ENCODE data around the gene DCHS2. TPM values are rescaled to one million over a fixed set of nuclear protein-coding genes. Genes with fewer than 3 reads are reported as not detected.
A peak's percentile ranks its signal among the peaks of the same experiment; 100 is the strongest.

DCHS2 gene
- total RNA-seq, 1 donor: under 0.01 TPM

DNA sequence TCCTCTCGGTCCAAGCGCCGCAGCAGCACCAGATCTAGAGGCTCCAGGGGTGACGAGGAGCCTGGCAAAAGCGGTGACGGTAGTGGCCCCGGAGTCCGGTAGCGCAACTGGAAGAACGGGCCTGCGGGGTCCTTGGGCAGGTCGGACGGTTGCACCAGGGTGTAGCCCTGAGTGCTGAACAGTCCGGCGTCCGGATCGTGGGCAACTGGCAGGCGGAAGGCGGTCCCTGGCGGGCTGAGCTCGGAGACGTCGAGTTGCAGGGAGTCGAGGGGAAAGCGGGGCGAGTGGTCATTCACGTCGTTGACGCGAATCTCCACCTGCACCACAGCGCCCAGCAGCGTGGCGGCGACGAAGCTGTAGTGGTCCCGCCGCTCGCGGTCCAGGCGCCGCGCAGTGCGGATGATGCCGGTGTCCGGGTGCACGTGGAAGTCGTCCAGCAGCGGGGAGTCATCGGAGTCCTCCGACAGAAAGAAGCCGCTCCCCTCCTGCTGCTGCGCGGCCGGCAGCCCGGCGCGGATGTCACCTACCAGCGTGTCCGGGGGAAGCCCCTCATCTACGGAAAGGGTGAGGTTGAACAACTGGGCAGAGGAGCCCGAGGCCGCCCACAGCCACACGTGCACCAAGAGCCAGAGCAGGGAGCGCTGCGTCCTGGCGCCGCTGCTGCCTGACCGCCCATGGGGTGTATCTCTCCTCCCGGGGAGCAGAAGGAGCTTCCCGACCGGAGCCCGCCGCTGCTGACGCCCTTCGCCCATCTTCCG, 837 bp downstream of the DCHS2 start:
- peak; percentile 85 for DNase-seq (ENCODE audit: insufficient read length, low spot score, missing footprints)

DNA sequence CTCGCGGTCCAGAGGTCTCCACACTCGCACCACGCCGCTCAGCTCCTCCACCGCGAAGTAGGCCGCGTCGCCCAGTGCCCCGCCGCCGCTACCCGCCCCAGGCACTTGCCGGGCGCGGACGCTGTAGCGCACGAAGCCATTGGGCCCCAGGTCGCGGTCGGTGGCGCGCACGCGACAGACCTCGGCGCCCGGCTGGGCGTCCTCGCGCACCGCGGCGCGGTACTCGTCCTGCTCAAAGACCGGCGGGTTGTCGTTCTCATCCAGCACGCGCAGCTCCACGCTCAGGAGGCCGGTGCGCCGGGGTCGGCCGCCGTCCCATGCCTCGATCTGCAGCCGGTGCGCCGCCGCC, 1.4 kb downstream of the DCHS2 start:
- Histone ChIP-seq H3K9me3 (ENCODE audit: low read depth, low read length) (no peaks in the 10 kb centered on the region), H3K27me3 (ENCODE audit: insufficient read depth, low read length) (peaks cover 23% of the 10 kb centered on the region)

More for the DNA sequence above, 837 bp downstream of the DCHS2 start:
- Histone ChIP-seq H2AFZ (ENCODE audit: low read length) (no peak overlapping the region), H3K4me3 (ENCODE audit: insufficient read depth, low read length) (no peak overlapping the region), H3K27me3 (ENCODE audit: insufficient read depth, low read length) (peaks cover 23% of the 10 kb centered on the region), H3K79me2 (ENCODE audit: insufficient read depth, low read length) (no peaks in the 10 kb centered on the region), H3K9me3 (ENCODE audit: low read depth, low read length) (no peaks in the 10 kb centered on the region), H3K36me3 (ENCODE audit: insufficient read depth, low read length) (no peaks in the 10 kb centered on the region), H4K20me1 (ENCODE audit: insufficient read depth, low read length) (no peaks in the 10 kb centered on the region), H3K4me1 (ENCODE audit: insufficient read depth, low read length) (no peaks in the 10 kb centered on the region), H3K27ac (ENCODE audit: low read depth, low read length) (no peak overlapping the region), H3K4me2 (ENCODE audit: insufficient read depth, low read length) (no peak overlapping the region)
- TF ChIP-seq, protein P1, sequence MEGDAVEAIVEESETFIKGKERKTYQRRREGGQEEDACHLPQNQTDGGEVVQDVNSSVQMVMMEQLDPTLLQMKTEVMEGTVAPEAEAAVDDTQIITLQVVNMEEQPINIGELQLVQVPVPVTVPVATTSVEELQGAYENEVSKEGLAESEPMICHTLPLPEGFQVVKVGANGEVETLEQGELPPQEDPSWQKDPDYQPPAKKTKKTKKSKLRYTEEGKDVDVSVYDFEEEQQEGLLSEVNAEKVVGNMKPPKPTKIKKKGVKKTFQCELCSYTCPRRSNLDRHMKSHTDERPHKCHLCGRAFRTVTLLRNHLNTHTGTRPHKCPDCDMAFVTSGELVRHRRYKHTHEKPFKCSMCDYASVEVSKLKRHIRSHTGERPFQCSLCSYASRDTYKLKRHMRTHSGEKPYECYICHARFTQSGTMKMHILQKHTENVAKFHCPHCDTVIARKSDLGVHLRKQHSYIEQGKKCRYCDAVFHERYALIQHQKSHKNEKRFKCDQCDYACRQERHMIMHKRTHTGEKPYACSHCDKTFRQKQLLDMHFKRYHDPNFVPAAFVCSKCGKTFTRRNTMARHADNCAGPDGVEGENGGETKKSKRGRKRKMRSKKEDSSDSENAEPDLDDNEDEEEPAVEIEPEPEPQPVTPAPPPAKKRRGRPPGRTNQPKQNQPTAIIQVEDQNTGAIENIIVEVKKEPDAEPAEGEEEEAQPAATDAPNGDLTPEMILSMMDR (IDR thresholded peaks at IDR 0.05; ENCODE audit: extremely low read depth, low read depth, low read length): no peak

GRCh38 chr4:154489558-154490233, 1.9 kb downstream of the DCHS2 start:
- H3K27me3 ChIP-seq (ENCODE audit: insufficient read depth, low read length): peaks cover 23% of the 10 kb centered on the region
- TF ChIP-seq, protein P1 (IDR thresholded peaks at IDR 0.05; ENCODE audit: extremely low read depth, low read depth, low read length): no peak
- H3K79me2 ChIP-seq (ENCODE audit: insufficient read depth, low read length): no peaks in the 10 kb centered on the region
- no peak overlapping the region for H2AFZ ChIP-seq (ENCODE audit: low read length)
- no peaks in the 10 kb centered on the region for H4K20me1 ChIP-seq (ENCODE audit: insufficient read depth, low read length)
- no peak overlapping the region for H3K27ac ChIP-seq (ENCODE audit: low read depth, low read length)
- no peak overlapping the region for H3K4me3 ChIP-seq (ENCODE audit: insufficient read depth, low read length)
- no peaks in the 10 kb centered on the region for H3K4me1 ChIP-seq (ENCODE audit: insufficient read depth, low read length)
- DNase-seq (ENCODE audit: insufficient read length, low spot score, missing footprints): no peak
- H3K36me3 ChIP-seq (ENCODE audit: insufficient read depth, low read length): no peaks in the 10 kb centered on the region
- no peaks in the 10 kb centered on the region for H3K9me3 ChIP-seq (ENCODE audit: low read depth, low read length)
- H3K4me2 ChIP-seq (ENCODE audit: insufficient read depth, low read length): no peak overlapping the region

More for the DNA sequence above, 1.4 kb downstream of the DCHS2 start:
- Histone ChIP-seq H3K79me2 (ENCODE audit: insufficient read depth, low read length) (no peaks in the 10 kb centered on the region), H3K4me1 (ENCODE audit: insufficient read depth, low read length) (no peaks in the 10 kb centered on the region), H3K4me3 (ENCODE audit: insufficient read depth, low read length) (no peak overlapping the region), H3K36me3 (ENCODE audit: insufficient read depth, low read length) (no peaks in the 10 kb centered on the region), H3K27ac (ENCODE audit: low read depth, low read length) (no peak overlapping the region), H4K20me1 (ENCODE audit: insufficient read depth, low read length) (no peaks in the 10 kb centered on the region), H3K4me2 (ENCODE audit: insufficient read depth, low read length) (no peak overlapping the region), H2AFZ (ENCODE audit: low read length) (no peak overlapping the region)
- no peak for DNase-seq (ENCODE audit: insufficient read length, low spot score, missing footprints)
- TF ChIP-seq, protein P1 (IDR thresholded peaks at IDR 0.05; ENCODE audit: extremely low read depth, low read depth, low read length): no peak

DNA sequence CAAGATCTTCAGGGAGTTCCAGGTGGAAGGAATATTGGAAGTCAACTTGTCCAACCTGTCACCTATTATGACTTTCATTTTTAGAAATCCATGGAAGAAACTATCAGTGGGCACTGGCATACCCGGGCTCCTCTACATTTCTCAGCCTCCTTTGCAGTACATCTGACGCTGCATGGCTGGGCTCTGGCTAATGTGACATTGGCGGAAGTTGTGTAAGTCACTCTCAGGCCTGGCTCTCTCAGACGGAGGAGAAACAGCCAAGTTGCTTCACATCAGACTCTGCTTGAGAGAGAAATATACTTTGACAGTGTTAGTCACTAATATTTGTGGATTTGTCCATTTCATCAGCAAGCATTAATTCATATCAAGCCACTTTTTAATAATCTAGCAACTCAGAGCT, 4.5 kb downstream of the DCHS2 start:
- Histone ChIP-seq H3K27ac (ENCODE audit: low read depth, low read length) (no peak overlapping the region), H3K36me3 (ENCODE audit: insufficient read depth, low read length) (no peaks in the 10 kb centered on the region), H3K79me2 (ENCODE audit: insufficient read depth, low read length) (no peaks in the 10 kb centered on the region), H2AFZ (ENCODE audit: low read length) (no peak overlapping the region), H3K4me1 (ENCODE audit: insufficient read depth, low read length) (no peaks in the 10 kb centered on the region), H4K20me1 (ENCODE audit: insufficient read depth, low read length) (no peaks in the 10 kb centered on the region), H3K4me3 (ENCODE audit: insufficient read depth, low read length) (no peak overlapping the region), H3K4me2 (ENCODE audit: insufficient read depth, low read length) (no peak overlapping the region), H3K27me3 (ENCODE audit: insufficient read depth, low read length) (peaks cover 19% of the 10 kb centered on the region), H3K9me3 (ENCODE audit: low read depth, low read length) (no peaks in the 10 kb centered on the region)
- DNase-seq (ENCODE audit: insufficient read length, low spot score, missing footprints): no peak
- TF ChIP-seq, protein P1 (IDR thresholded peaks at IDR 0.05; ENCODE audit: extremely low read depth, low read depth, low read length): no peak
